ENCODE data around the gene CNTNAP5.

Gene CNTNAP5

GRCh38 chr2:124063596-124063995, 38.5 kb downstream of the CNTNAP5 start:
- no peak for DNase-seq

GRCh38 chr2:124065636-124066035, 40.5 kb downstream of the CNTNAP5 start:
- DNase-seq = no peak

- no peak for DNase-seq
Observed at GRCh38 chr2:124066776-124067175, 41.7 kb downstream of the CNTNAP5 start.

GRCh38 chr2:124079045-124079444, 54.0 kb downstream of the CNTNAP5 start:
- no peak for DNase-seq

- no peak for DNase-seq
Observed at GRCh38 chr2:124080281-124081153, 55.4 kb downstream of the CNTNAP5 start.

- DNase-seq = peak; percentile 23
Observed at GRCh38 chr2:124081154-124081716, 56.1 kb downstream of the CNTNAP5 start.

- no peak for DNase-seq
Observed at GRCh38 chr2:124088616-124089015, 63.5 kb downstream of the CNTNAP5 start.

- DNase-seq = no peak
Observed at GRCh38 chr2:124091721-124092120, 66.6 kb downstream of the CNTNAP5 start.

- no peak for DNase-seq
Observed at GRCh38 chr2:124092651-124093050, 67.6 kb downstream of the CNTNAP5 start.

- DNase-seq = no peak
Observed at GRCh38 chr2:124104914-124105313, 79.8 kb downstream of the CNTNAP5 start.

- peak; percentile 38 for DNase-seq
Observed at GRCh38 chr2:124112206-124112605, 87.1 kb downstream of the CNTNAP5 start.

- DNase-seq = peak; percentile 80
Observed at GRCh38 chr2:124112966-124113365, 87.9 kb downstream of the CNTNAP5 start.

GRCh38 chr2:124120246-124120645, 95.2 kb downstream of the CNTNAP5 start:
- no peak for DNase-seq

GRCh38 chr2:124121106-124121505, 96.0 kb downstream of the CNTNAP5 start:
- no peak for DNase-seq

- no peak for DNase-seq
Observed at GRCh38 chr2:124121760-124122275, 96.7 kb downstream of the CNTNAP5 start.

GRCh38 chr2:124122340-124122739, 97.3 kb downstream of the CNTNAP5 start:
- DNase-seq = no peak

GRCh38 chr2:124131276-124131675, 106.2 kb downstream of the CNTNAP5 start:
- DNase-seq = peak; percentile 40

- DNase-seq = no peak
Observed at GRCh38 chr2:124136110-124136509, 111.0 kb downstream of the CNTNAP5 start.

GRCh38 chr2:124138076-124138475, 113.0 kb downstream of the CNTNAP5 start:
- DNase-seq = no peak

GRCh38 chr2:124145982-124146381, 120.9 kb downstream of the CNTNAP5 start:
- DNase-seq = no peak

- peak; percentile 11 for DNase-seq
Observed at GRCh38 chr2:124147552-124147951, 122.5 kb downstream of the CNTNAP5 start.

GRCh38 chr2:124149571-124149970, 124.5 kb downstream of the CNTNAP5 start:
- no peak for DNase-seq

- no peak for DNase-seq
Observed at GRCh38 chr2:124151691-124152090, 126.6 kb downstream of the CNTNAP5 start.

GRCh38 chr2:124153713-124154112, 128.6 kb downstream of the CNTNAP5 start:
- no peak for DNase-seq

Measured in fibroblast of skin of abdomen (primary cell).